ENCODE measurements around the gene DPY19L3.
"Not testable (repeated sequence)": the region's sequence is repeated elsewhere in the genome, so short reads cannot be mapped to it uniquely, and the experiment has no call there.

Gene DPY19L3

GRCh38 chr19:32421589-32422361 lies 16.2 kb downstream of the DPY19L3 start:
- Histone ChIP-seq H3K27me3 (ENCODE audit: low read depth, low read length) (no peaks in the 10 kb centered on the region), H4K20me1 (ENCODE audit: insufficient read depth, low read length) (no peaks in the 10 kb centered on the region), H3K79me2 (ENCODE audit: low read length) (no peaks in the 10 kb centered on the region), H3K9ac (ENCODE audit: low read length) (no peak overlapping the region), H3K27ac (ENCODE audit: low read length) (peak overlapping the region; percentile 8), H3K9me3 (ENCODE audit: insufficient read depth, low read length) (no peaks in the 10 kb centered on the region), H2AFZ (ENCODE audit: low read depth, low read length) (no peak overlapping the region), H3K4me3 (ENCODE audit: low read length) (no peak overlapping the region), H3K36me3 (replicated peaks; ENCODE audit: low read depth, low read length) (peaks cover 3% of the 10 kb centered on the region), H3K4me1 (ENCODE audit: low read length) (peaks cover 11% of the 10 kb centered on the region), H3K4me2 (ENCODE audit: low read length) (peak overlapping the region; percentile 8; the same call in 1 of the 2 replicates)
- TF ChIP-seq CTCF (IDR thresholded peaks at IDR 0.05; ENCODE audit: low read depth, low read length) (no peak), EZH2phosphoT487 (IDR thresholded peaks at IDR 0.05; ENCODE audit: low read depth) (no peak)

DNA sequence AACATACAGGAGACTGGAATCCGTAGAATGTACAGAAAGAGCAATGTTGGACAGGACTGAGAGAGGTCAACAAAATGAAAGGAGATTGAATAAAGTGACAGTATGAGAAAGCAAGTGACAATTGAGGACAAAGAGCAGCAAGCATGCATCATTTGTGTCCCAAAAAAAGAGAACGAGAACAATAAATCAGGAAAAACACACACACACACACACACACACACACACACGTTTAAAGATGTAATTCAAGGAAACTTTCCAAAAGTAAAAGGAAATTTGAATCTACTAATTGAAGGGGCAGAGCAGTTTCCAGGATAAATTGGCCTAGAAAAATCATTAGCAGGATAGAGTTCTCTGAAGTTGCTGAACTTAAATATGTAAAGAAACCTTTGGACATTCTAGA lies 16.9 kb downstream of the DPY19L3 start:
- Histone ChIP-seq H3K4me2 (ENCODE audit: low read length) (peak overlapping the region; percentile 8; the same call in 1 of the 2 replicates), H4K20me1 (ENCODE audit: insufficient read depth, low read length) (no peaks in the 10 kb centered on the region), H2AFZ (ENCODE audit: low read depth, low read length) (no peak overlapping the region), H3K4me1 (ENCODE audit: low read length) (peaks cover 11% of the 10 kb centered on the region), H3K27ac (ENCODE audit: low read length) (peak overlapping the region; percentile 8; the same call in 1 of the 2 replicates), H3K4me3 (ENCODE audit: low read length) (no peak overlapping the region), H3K9me3 (ENCODE audit: insufficient read depth, low read length) (no peaks in the 10 kb centered on the region), H3K27me3 (ENCODE audit: low read depth, low read length) (no peaks in the 10 kb centered on the region), H3K79me2 (ENCODE audit: low read length) (no peaks in the 10 kb centered on the region), H3K9ac (ENCODE audit: low read length) (no peak overlapping the region), H3K36me3 (replicated peaks; ENCODE audit: low read depth, low read length) (peaks cover 3% of the 10 kb centered on the region)
- TF ChIP-seq CTCF (IDR thresholded peaks at IDR 0.05; ENCODE audit: low read depth, low read length) (no peak), EZH2phosphoT487 (IDR thresholded peaks at IDR 0.05; ENCODE audit: low read depth) (no peak)

DNA sequence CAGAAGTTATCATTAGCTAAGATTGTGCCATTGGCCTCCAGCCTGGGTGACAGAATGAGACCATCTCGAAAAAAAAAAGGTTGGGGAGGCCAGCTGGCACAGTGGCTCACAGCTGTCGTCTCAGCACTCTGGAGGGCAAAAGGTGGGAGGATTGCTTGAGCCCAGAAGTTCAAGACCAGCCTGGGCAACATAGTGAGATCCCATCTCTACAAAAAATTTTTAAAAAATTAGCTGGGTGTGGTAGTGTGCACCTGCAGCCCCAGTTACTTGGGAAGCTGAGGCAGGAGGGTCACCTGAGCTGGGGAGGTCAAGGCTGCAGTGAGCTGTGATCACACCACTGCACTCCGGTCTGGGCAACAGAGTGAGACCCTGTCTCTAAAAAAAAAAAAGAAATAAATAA lies 18.4 kb downstream of the DPY19L3 start:
- H3K9me3 ChIP-seq (ENCODE audit: insufficient read depth, low read length); H3K79me2 ChIP-seq (ENCODE audit: low read length); H3K27ac ChIP-seq (ENCODE audit: low read length); H3K27me3 ChIP-seq (ENCODE audit: low read depth, low read length); H3K9ac ChIP-seq (ENCODE audit: low read length); H3K36me3 ChIP-seq (replicated peaks; ENCODE audit: low read depth, low read length); H2AFZ ChIP-seq (ENCODE audit: low read depth, low read length); H3K4me3 ChIP-seq (ENCODE audit: low read length); H3K4me2 ChIP-seq (ENCODE audit: low read length); H4K20me1 ChIP-seq (ENCODE audit: insufficient read depth, low read length): not testable (repeated sequence)
- H3K4me1 ChIP-seq (ENCODE audit: low read length) = peaks cover 11% of the 10 kb centered on the region

DNA sequence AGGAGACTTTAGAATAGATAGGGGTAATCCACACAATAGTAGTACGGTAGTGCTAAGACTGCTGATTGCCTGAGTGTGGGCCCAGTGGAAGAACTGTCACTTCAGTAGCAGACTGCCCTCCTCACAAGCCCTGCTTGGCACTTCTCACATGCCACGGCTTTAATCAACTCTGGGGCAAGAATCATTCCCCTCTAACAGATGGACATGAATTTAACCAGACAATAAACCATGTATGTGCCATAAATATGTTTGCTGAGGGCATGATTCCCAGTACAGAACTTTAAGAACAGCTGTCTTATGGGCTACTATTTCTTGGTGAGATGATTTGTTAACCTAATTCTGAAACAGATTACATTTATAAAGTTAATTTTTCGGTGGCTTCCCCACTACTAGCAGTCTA lies 22.0 kb downstream of the DPY19L3 start:
- Histone ChIP-seq H3K79me2 (ENCODE audit: low read length) (no peaks in the 10 kb centered on the region), H3K9ac (ENCODE audit: low read length) (no peak overlapping the region), H3K36me3 (replicated peaks; ENCODE audit: low read depth, low read length) (no peaks in the 10 kb centered on the region), H3K9me3 (ENCODE audit: insufficient read depth, low read length) (no peaks in the 10 kb centered on the region), H3K4me2 (ENCODE audit: low read length) (no peak overlapping the region), H3K27me3 (ENCODE audit: low read depth, low read length) (no peaks in the 10 kb centered on the region), H4K20me1 (ENCODE audit: insufficient read depth, low read length) (no peaks in the 10 kb centered on the region), H2AFZ (ENCODE audit: low read depth, low read length) (no peak overlapping the region), H3K4me3 (ENCODE audit: low read length) (no peak overlapping the region), H3K27ac (ENCODE audit: low read length) (no peak overlapping the region), H3K4me1 (ENCODE audit: low read length) (0 out of 2 replicates have a peak, but pooled peaks cover under 1% of the 10 kb centered on the region)
- TF ChIP-seq EZH2phosphoT487 (IDR thresholded peaks at IDR 0.05; ENCODE audit: low read depth) (no peak), CTCF (IDR thresholded peaks at IDR 0.05; ENCODE audit: low read depth, low read length) (no peak)

Data from OCI-LY3 (cell line).